KMS-11 (cell line): ENCODE measurements around the gene AP2A2.

Source experiments
- H2AFZ ChIP-seq: fragments of 200-600 bp; sonication (generic); 2 replicates; pipeline ENCODE4 v1.6.1; 2016; ENCODE audit warnings: antibody characterized with exemption, mixed run types, low read depth
- H3K27ac ChIP-seq: fragments of 200-600 bp; sonication (generic); 2 replicates; pipeline ENCODE4 v1.6.1; 2016; ENCODE audit warnings: mild to moderate bottlenecking, mixed run types
- H3K27me3 ChIP-seq: fragments of 200-600 bp; sonication (generic); 2 replicates; pipeline ENCODE4 v1.6.1; 2017; ENCODE audit warnings: mild to moderate bottlenecking, low read depth, mixed run types, moderate library complexity; ENCODE audit not compliant: insufficient read depth
- H3K36me3 ChIP-seq: fragments of 200-600 bp; sonication (generic); 2 replicates; pipeline ENCODE4 v1.6.1; 2017; ENCODE audit warnings: mild to moderate bottlenecking, mixed run types; ENCODE audit not compliant: insufficient read depth
- H3K4me1 ChIP-seq: fragments of 200-600 bp; sonication (generic); 2 replicates; pipeline ENCODE4 v1.6.1; 2016; ENCODE audit warnings: mild to moderate bottlenecking, low read depth, mixed run types; ENCODE audit not compliant: poor library complexity, severe bottlenecking
- H3K4me2 ChIP-seq: fragments of 200-600 bp; sonication (generic); 2 replicates; pipeline ENCODE4 v1.7.0; 2016; ENCODE audit warnings: mild to moderate bottlenecking, mixed run types
- H3K4me3 ChIP-seq: fragments of 200-600 bp; sonication (generic); IDR thresholded peaks from 2 replicates; pipeline ENCODE4 v1.6.1; 2017; ENCODE audit warnings: low read depth, low read length, mixed read lengths; ENCODE audit not compliant: insufficient read depth
- H3K79me2 ChIP-seq: fragments of 200-600 bp; sonication (generic); 2 replicates; pipeline ENCODE4 v1.6.1; 2016; ENCODE audit warnings: low read depth, mixed run types; ENCODE audit not compliant: insufficient read depth
- H3K9ac ChIP-seq: fragments of 200-600 bp; sonication (generic); 2 replicates; pipeline ENCODE4 v1.6.1; 2016; ENCODE audit warnings: mild to moderate bottlenecking, mixed run types
- H4K20me1 ChIP-seq: fragments of 200-600 bp; sonication (generic); 2 replicates; pipeline ENCODE4 v1.6.1; 2016; ENCODE audit warnings: mild to moderate bottlenecking, mixed run types; ENCODE audit not compliant: insufficient read depth
- CTCF ChIP-seq: fragments of 200-600 bp; sonication (generic); conservative IDR thresholded peaks from 2 replicates; pipeline ENCODE4 v1.6.1; 2017; ENCODE audit warnings: low read depth, mild to moderate bottlenecking, antibody characterized with exemption, low read length, moderate library complexity, mixed read lengths

The AP2A2 gene

GRCh38 chr11:900545-900944, 25.1 kb upstream of the AP2A2 start:
- Histone ChIP-seq H3K4me2 (no peak overlapping the region), H3K4me1 (no peaks in the 10 kb centered on the region), H3K9ac (no peak overlapping the region), H3K4me3 (no peak overlapping the region), H3K27me3 (no peaks in the 10 kb centered on the region), H3K79me2 (no peaks in the 10 kb centered on the region), H4K20me1 (no peaks in the 10 kb centered on the region), H2AFZ (no peak overlapping the region), H3K36me3 (no peaks in the 10 kb centered on the region; the same call in 1 of the 2 replicates), H3K27ac (no peak overlapping the region)
- TF ChIP-seq CTCF: no peak

GRCh38 chr11:901452-902061, 24.1 kb upstream of the AP2A2 start:
- no peak for TF ChIP-seq CTCF
- H3K4me1 ChIP-seq: no peaks in the 10 kb centered on the region
- no peaks in the 10 kb centered on the region for H4K20me1 ChIP-seq
- no peak overlapping the region for H3K27ac ChIP-seq
- H3K27me3 ChIP-seq: no peaks in the 10 kb centered on the region
- no peaks in the 10 kb centered on the region for H3K79me2 ChIP-seq
- no peak overlapping the region for H3K4me2 ChIP-seq
- no peak overlapping the region for H3K4me3 ChIP-seq
- H3K9ac ChIP-seq: no peak overlapping the region
- no peak overlapping the region for H2AFZ ChIP-seq
- no peaks in the 10 kb centered on the region; the same call in 1 of the 2 replicates for H3K36me3 ChIP-seq

GRCh38 chr11:904380-904779, 21.3 kb upstream of the AP2A2 start:
- Histone ChIP-seq H4K20me1 (no peaks in the 10 kb centered on the region), H3K36me3 (no peaks in the 10 kb centered on the region; the same call in 1 of the 2 replicates)
- TF ChIP-seq CTCF: no peak

GRCh38 chr11:905952-906351, 19.7 kb upstream of the AP2A2 start:
- no peak overlapping the region for H3K27ac ChIP-seq
- TF ChIP-seq CTCF: no peak
- no peak overlapping the region for H2AFZ ChIP-seq
- H3K79me2 ChIP-seq: peaks cover 20% of the 10 kb centered on the region
- no peak overlapping the region for H3K4me2 ChIP-seq
- no peaks in the 10 kb centered on the region; the same call in 1 of the 2 replicates for H3K36me3 ChIP-seq
- no peak overlapping the region for H3K9ac ChIP-seq
- H3K4me1 ChIP-seq: peaks cover 27% of the 10 kb centered on the region
- no peaks in the 10 kb centered on the region for H3K27me3 ChIP-seq
- no peak overlapping the region for H3K4me3 ChIP-seq
- H4K20me1 ChIP-seq: no peaks in the 10 kb centered on the region

More at GRCh38 chr11:904380-904779, 21.3 kb upstream of the AP2A2 start:
- Histone ChIP-seq H3K79me2 (peaks cover 9% of the 10 kb centered on the region), H3K4me1 (peaks cover 22% of the 10 kb centered on the region), H3K27me3 (no peaks in the 10 kb centered on the region), H3K4me3 (no peak overlapping the region), H2AFZ (no peak overlapping the region), H3K4me2 (no peak overlapping the region), H3K9ac (no peak overlapping the region), H3K27ac (no peak overlapping the region)
